Lower lobe of right lung (tissue), 2 donors: ENCODE measurements around the gene BCORL1. TPM values are rescaled to one million over a fixed set of nuclear protein-coding genes. Genes with fewer than 3 reads are reported as not detected.

Experiments
- ATAC-seq, 2 donors: fragments of 200-7000 bp; cut with Tn5 transposase; one replicate each; pipeline ENCODE4 v1.9.1; 2020 to 2022; ENCODE audit warnings: mild to moderate bottlenecking in 2 of 2, moderate library complexity in 2 of 2
- DNase-seq: peaks from one replicate; pipeline ENCODE4 v3.0.0-alpha.2; 2020
- H3K27ac ChIP-seq: fragments of 200-600 bp; one replicate; pipeline ENCODE4 v1.8.0; 2022
- H3K27me3 ChIP-seq: fragments of 200-600 bp; one replicate; pipeline ENCODE4 v1.8.0; 2022; ENCODE audit warnings: low read depth
- H3K36me3 ChIP-seq: fragments of 200-600 bp; one replicate; pipeline ENCODE4 v1.8.0; 2022; ENCODE audit warnings: mild to moderate bottlenecking
- H3K4me1 ChIP-seq: fragments of 200-600 bp; one replicate; pipeline ENCODE4 v1.8.0; 2022
- H3K4me3 ChIP-seq: fragments of 200-600 bp; one replicate; pipeline ENCODE4 v1.8.0; 2022; ENCODE audit warnings: mild to moderate bottlenecking
- H3K9me3 ChIP-seq: fragments of 200-600 bp; one replicate; pipeline ENCODE4 v1.8.0; 2022
- CTCF ChIP-seq: fragments of 200-600 bp; IDR thresholded peaks from one replicate; pipeline ENCODE4 v1.8.0; 2022; ENCODE audit warnings: antibody characterized with exemption, mild to moderate bottlenecking
- intact Hi-C: fragments of 100-400 bp; cut with DNase I; formaldehyde crosslinking; loops from one replicate; pipeline ENCODE4 v1.11.0; 2022
- total RNA-seq: library from RNA; stranded (reverse); fragmentation: NEBNext Ultra II Directional; extraction: Animal tissue kit (Norgen Biotek cat#: 25700); gene quantifications from one replicate; pipeline ENCODE4 v1.2.1, GENCODE V29; 2021
- donor health status: DM: no; HTN: yes; CAD: no; lungs with severe emphysema.

The BCORL1 gene
- total RNA-seq, 1 donor from 2014 or later, result 13.6 TPM

GRCh38 chrX:129953334-129953648, 29.1 kb upstream of the BCORL1 start:
- Histone ChIP-seq H3K27ac (no peak overlapping the region), H3K4me3 (peak overlapping the region; percentile 41)
- intact Hi-C loops, result no loop called here

GRCh38 chrX:129953881-129954280, 28.6 kb upstream of the BCORL1 start:
- intact Hi-C loops, result no loop called here
- Histone ChIP-seq H3K36me3 (no peaks in the 10 kb centered on the region), H3K9me3 (no peaks in the 10 kb centered on the region), H3K4me3 (no peak overlapping the region), H3K4me1 (no peaks in the 10 kb centered on the region), H3K27me3 (no peaks in the 10 kb centered on the region), H3K27ac (no peak overlapping the region)
- no peak for ATAC-seq
- no peak for TF ChIP-seq CTCF
- DNase-seq, result no peak

More at GRCh38 chrX:129953334-129953648, 29.1 kb upstream of the BCORL1 start:
- no peak for TF ChIP-seq CTCF
- no peak for DNase-seq
- Histone ChIP-seq H3K9me3 (no peaks in the 10 kb centered on the region), H3K27me3 (no peaks in the 10 kb centered on the region), H3K4me1 (no peaks in the 10 kb centered on the region), H3K36me3 (no peaks in the 10 kb centered on the region)
- no peak for ATAC-seq

- ATAC-seq, result no peak
- Histone ChIP-seq H3K27me3 (no peaks in the 10 kb centered on the region), H3K27ac (no peak overlapping the region), H3K4me1 (no peaks in the 10 kb centered on the region), H3K9me3 (no peaks in the 10 kb centered on the region), H3K4me3 (no peak overlapping the region), H3K36me3 (no peaks in the 10 kb centered on the region)
- TF ChIP-seq CTCF, result no peak
- intact Hi-C loops, result no loop called here
- DNase-seq, result no peak
Measured at GRCh38 chrX:129954804-129955203, 27.6 kb upstream of the BCORL1 start.

GRCh38 chrX:129955682-129956081, 26.8 kb upstream of the BCORL1 start:
- Histone ChIP-seq H3K4me1 (no peaks in the 10 kb centered on the region), H3K4me3 (no peak overlapping the region), H3K27ac (no peak overlapping the region), H3K27me3 (no peaks in the 10 kb centered on the region), H3K36me3 (no peaks in the 10 kb centered on the region), H3K9me3 (no peaks in the 10 kb centered on the region)
- intact Hi-C loops, result no loop called here
- DNase-seq, result no peak
- TF ChIP-seq CTCF, result no peak
- no peak for ATAC-seq

GRCh38 chrX:129956145-129956544, 26.3 kb upstream of the BCORL1 start:
- Histone ChIP-seq H3K9me3 (no peaks in the 10 kb centered on the region), H3K27ac (no peak overlapping the region), H3K36me3 (no peaks in the 10 kb centered on the region), H3K4me1 (no peaks in the 10 kb centered on the region), H3K4me3 (no peak overlapping the region), H3K27me3 (no peaks in the 10 kb centered on the region)
- ATAC-seq (no peak), DNase-seq (no peak)
- intact Hi-C loops, result no loop called here
- TF ChIP-seq CTCF, result no peak

- H3K36me3 ChIP-seq, result no peaks in the 10 kb centered on the region
- no peaks in the 10 kb centered on the region for H3K9me3 ChIP-seq
- H3K4me3 ChIP-seq, result peak overlapping the region; percentile 49
- TF ChIP-seq CTCF, result no peak
- DNase-seq (no peak), ATAC-seq (no peak)
- intact Hi-C loops, result no loop called here
- H3K4me1 ChIP-seq, result peaks cover 4% of the 10 kb centered on the region
- no peaks in the 10 kb centered on the region for H3K27me3 ChIP-seq
- H3K27ac ChIP-seq, result peak overlapping the region; percentile 68
Measured at GRCh38 chrX:129956765-129957164, 25.7 kb upstream of the BCORL1 start.
